AG04449 (cell line): ENCODE data around the gene CD44.
"Not testable (repeated sequence)": the region's sequence is repeated elsewhere in the genome, so short reads cannot be mapped to it uniquely, and the experiment has no call there.

Experiments
- CTCF ChIA-PET: fragments of 350-600 bp; formaldehyde crosslinking; extraction: SDS; loops from one replicate; lab custom pipeline; 2021; ENCODE audit warnings: antibody characterized with exemption; lab: Yijun Ruan, JAX
- POLR2A ChIA-PET: fragments of 400-600, 350-600 bp; formaldehyde crosslinking; extraction: SDS; loops from one replicate; lab custom pipeline; 2020; ENCODE audit warnings: antibody characterized with exemption, inconsistent platforms; lab: Yijun Ruan, JAX
- DNase-seq: peaks from one replicate; pipeline ENCODE4 v3.0.0-alpha.2; 2010; ENCODE audit warnings: low read depth, low spot score
- H3K4me3 ChIP-seq: 2 replicates; pipeline ENCODE4 v1.5.1; 2011; ENCODE audit warnings: low read depth, mild to moderate bottlenecking, control low read depth, low read length
- TF ChIP-seq, protein P1 (sequence below): IDR thresholded peaks from one replicate; pipeline ENCODE4 v1.5.1; 2011; ENCODE audit warnings: mild to moderate bottlenecking, moderate library complexity, low read length, control low read depth, inconsistent platforms; ENCODE audit not compliant: insufficient read depth; ENCODE audit errors: missing control alignments

Gene CD44

DNA sequence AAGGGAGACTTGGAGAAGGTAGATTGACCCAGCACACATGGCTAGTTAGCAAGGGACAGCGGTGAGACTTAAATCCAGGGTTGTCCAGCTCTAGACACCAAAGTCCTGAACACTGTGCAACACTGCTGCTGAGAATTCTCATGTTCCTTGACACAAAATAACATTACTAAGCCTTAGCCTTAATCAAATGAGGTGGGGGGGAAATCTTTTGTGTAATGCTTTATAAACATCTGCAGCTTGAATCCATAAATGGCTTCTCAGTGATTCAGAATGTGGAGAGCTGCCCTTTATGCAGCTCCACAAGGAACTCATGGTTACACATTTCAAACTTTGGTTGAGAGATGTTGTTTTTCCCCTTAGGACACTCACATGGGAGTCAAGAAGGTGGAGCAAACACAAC, 80.0 kb downstream of the CD44 start:
- no peak overlapping the region for H3K4me3 ChIP-seq
- POLR2A ChIA-PET: interaction anchor here (1.6 kb wide), 1 partner anchor 80 kb away, joined by 3 read pairs; the partner anchor contains the start of gene CD44
- no peak for DNase-seq
- TF ChIP-seq, protein P1, sequence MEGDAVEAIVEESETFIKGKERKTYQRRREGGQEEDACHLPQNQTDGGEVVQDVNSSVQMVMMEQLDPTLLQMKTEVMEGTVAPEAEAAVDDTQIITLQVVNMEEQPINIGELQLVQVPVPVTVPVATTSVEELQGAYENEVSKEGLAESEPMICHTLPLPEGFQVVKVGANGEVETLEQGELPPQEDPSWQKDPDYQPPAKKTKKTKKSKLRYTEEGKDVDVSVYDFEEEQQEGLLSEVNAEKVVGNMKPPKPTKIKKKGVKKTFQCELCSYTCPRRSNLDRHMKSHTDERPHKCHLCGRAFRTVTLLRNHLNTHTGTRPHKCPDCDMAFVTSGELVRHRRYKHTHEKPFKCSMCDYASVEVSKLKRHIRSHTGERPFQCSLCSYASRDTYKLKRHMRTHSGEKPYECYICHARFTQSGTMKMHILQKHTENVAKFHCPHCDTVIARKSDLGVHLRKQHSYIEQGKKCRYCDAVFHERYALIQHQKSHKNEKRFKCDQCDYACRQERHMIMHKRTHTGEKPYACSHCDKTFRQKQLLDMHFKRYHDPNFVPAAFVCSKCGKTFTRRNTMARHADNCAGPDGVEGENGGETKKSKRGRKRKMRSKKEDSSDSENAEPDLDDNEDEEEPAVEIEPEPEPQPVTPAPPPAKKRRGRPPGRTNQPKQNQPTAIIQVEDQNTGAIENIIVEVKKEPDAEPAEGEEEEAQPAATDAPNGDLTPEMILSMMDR: no peak
- CTCF ChIA-PET: interaction anchor here (0.7 to 1.5 kb wide), 5 partner anchors 15 to 220 kb away, joined by 3 read pairs; no protein-coding TSS in a partner anchor

DNA sequence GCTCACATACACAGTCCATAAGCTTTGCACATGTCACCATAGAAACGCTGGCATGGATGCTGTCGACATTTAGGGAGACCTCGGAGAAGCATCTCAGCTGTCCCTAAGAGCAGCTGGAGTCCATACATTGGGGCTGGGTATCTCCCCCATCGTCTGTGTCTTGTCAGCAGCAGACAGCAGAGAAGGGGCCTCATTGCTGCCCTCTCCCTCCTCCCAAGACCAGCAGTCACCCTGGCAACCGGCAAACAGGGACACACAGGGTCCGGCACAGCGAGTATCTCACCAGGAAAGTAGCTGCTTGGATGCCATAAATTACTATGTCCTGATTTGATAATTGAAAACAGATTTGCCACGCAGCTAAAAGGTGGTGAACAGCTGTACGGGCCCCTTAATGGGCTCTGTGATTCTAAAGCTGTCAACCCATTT, 84.4 kb downstream of the CD44 start:
- ChIA-PET POLR2A (no interaction called here), CTCF (interaction anchor here (0.8 to 1.7 kb wide), 2 partner anchors 10 to 296 kb away, joined by 3 to 4 read pairs; no protein-coding TSS in a partner anchor)
- TF ChIP-seq, protein P1: no peak
- H3K4me3 ChIP-seq: no peak overlapping the region
- DNase-seq: no peak

GRCh38 chr11:35223991-35224390, 85.0 kb downstream of the CD44 start:
- POLR2A ChIA-PET: no interaction called here

DNA sequence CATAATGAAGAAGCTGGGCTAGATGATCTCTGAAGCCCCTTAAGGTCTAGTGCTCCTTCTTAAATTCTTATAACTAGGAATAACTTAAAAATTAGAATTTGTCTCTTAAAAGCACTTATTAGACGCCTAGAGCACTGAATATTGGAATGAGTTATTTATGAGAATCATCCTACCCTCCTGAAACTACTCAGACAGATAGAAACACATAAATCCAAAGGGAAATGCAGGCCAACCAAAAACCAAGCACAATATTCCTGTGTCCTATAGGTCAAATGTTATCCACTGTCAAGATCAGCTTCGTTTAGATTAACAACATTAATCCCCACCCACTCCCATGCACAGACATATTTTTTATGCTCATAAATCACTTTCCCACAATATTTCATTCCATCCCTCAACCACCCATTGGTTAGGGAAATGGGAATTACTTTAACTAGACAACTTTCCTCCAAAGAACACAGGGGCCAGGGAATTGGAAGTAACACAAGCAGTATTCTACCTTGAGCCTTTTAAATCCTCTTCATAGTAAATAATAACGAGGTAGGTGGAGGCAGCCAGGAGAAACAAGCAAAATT, 87.1 kb downstream of the CD44 start:
- TF ChIP-seq, protein P1: no peak
- DNase-seq: no peak
- CTCF ChIA-PET: interaction anchor here (1.2 to 1.8 kb wide), 2 partner anchors 166 to 300 kb away, joined by 3 to 9 read pairs; no protein-coding TSS in a partner anchor
- POLR2A ChIA-PET: no interaction called here
- H3K4me3 ChIP-seq: no peak overlapping the region

More at GRCh38 chr11:35223991-35224390, 85.0 kb downstream of the CD44 start:
- CTCF ChIA-PET: interaction anchor here (0.8 to 1.7 kb wide), 3 partner anchors 9 to 301 kb away, joined by 3 to 4 read pairs (median 3); no protein-coding TSS in a partner anchor
- TF ChIP-seq, protein P1: no peak
- no peak for DNase-seq
- H3K4me3 ChIP-seq: no peak overlapping the region

DNA sequence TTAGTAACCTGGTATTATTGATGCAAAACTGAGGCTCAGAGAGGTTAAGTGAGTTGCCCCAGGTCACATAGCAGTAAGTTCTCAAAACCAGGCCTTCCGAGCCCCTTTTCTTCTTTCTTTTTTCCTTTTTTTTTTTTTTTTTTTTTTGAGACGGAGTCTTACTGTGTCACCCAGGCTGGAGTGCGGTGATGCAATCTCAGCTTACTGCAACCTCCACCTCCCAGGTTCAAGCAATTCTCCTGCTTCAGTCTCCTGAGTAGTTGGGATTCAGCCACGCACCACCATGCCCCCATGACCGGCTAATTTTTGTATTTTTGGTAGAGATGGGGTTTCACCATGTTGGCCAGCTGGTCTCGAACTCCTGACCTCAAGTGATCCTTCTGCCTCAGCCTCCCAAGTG, 87.8 kb downstream of the CD44 start:
- ChIA-PET CTCF (interaction anchor here (1.2 kb wide), 1 partner anchor 300 kb away, joined by 3 read pairs; no protein-coding TSS in a partner anchor), POLR2A (interaction anchor here (0.9 kb wide), 1 partner anchor 310 kb away, joined by 3 read pairs; the partner anchor contains the start of genes APIP and PDHX)
- DNase-seq, H3K4me3 ChIP-seq: not testable (repeated sequence)

GRCh38 chr11:35227576-35228327, 88.8 kb downstream of the CD44 start:
- TF ChIP-seq, protein P1: no peak
- ChIA-PET POLR2A (interaction anchor here (0.9 kb wide), 1 partner anchor 311 kb away, joined by 3 read pairs; the partner anchor contains the start of genes APIP and PDHX), CTCF (interaction anchor here (0.9 to 1.2 kb wide), 3 partner anchors 8 to 301 kb away, joined by 3 read pairs; no protein-coding TSS in a partner anchor)
- no peak overlapping the region for H3K4me3 ChIP-seq
- DNase-seq: no peak
